GM10847 (cell line): ENCODE measurements around the gene HYCC2.

Experiments
- POLR2A ChIP-seq: IDR thresholded peaks from 2 replicates; pipeline ENCODE4 v1.6.1; 2011; ENCODE audit not compliant: insufficient read length; ENCODE audit errors: extremely low read depth

HYCC2 gene

DNA sequence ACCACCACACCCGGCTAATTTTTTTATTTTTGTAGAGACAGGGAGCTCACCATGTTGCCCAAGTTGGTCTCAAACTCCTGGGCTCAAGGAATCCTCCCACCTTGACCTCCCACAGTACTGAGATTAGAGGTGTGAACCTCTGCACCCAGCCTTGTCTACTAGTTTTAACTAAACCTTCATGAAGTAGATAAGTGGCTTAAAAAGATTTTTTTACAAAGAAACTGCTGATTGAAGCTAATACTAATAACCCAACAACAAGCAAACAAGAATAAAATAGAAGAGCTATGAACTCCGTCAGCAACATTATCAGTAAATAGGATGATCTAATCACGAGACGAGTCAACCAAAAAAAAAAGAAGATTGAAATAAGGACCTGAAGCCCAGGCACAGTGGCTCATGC lies 19.1 kb upstream of the HYCC2 start:
- no peak for TF ChIP-seq POLR2A

DNA sequence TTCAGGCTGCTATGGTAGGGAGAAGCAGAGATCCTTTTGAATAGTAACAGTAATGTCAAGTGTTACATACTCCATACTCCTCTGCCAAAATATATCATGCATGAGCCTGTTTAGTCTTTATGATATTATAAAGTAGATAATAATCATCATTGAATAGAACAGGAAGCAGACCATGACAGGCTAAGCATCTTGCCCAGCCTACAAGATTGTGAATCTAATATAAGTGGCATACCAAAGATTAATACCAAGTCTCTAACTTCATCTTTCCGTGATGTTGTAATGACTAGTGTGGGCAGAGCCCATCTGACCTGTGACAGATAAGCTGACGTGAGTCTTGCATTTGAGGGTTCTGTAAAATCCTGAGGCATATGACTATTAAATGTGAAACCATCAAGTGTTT lies 13.4 kb upstream of the HYCC2 start:
- no peak for TF ChIP-seq POLR2A

DNA sequence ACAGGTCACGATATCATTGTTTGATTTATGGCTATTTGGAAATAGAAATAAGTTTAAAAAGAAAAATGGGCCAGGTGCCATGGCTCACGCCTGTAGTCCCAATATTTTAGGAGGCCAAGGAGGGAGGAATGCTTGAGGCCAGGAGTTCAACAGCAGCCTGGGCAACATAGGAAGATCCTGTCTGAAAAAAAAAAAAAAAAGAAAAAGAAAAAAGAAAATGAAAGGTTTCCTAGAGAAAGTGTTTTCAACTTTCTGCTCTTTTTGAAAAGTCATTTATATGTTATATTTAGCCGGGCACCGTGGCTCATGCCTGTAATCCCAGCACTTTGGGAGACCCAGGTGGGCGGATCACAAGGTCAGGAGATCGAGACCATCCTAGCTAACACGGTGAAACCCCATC lies 3.5 kb upstream of the HYCC2 start:
- no peak for TF ChIP-seq POLR2A

DNA sequence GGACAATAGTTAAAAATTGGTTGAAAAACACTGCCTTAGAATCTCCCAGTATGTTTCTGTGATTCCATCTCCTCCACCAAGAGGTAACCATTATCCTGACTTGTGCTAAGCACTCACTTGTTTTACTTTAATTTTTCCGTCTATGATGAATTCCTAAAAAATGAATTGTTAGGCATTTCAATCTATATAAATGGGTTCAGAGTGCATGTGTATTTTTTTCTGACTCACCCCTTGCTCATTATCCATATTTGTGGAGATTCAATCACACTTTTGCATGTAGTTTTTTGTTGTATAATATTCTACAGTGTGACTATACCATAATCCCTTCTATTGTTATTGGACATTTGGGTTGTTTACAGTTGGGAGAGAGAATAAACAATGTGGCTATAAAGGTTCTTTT lies 1.6 kb upstream of the HYCC2 start:
- no peak for TF ChIP-seq POLR2A

DNA sequence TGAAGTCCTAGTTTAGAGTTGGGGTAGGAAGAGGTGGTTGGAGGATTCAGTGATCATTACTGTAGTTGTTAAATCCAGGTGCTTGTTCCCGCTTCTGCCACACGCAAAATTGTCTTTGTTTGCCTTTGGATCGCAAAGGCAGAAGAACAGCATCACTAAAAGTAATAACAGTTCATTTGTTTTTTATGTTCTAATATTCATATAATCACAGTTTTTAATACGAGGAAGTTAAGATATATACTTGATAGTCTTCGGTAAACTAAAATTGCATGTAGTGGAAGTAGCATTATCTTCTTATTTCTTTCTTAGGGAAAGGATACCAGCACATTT lies 695 bp upstream of the HYCC2 start:
- no peak for TF ChIP-seq POLR2A

DNA sequence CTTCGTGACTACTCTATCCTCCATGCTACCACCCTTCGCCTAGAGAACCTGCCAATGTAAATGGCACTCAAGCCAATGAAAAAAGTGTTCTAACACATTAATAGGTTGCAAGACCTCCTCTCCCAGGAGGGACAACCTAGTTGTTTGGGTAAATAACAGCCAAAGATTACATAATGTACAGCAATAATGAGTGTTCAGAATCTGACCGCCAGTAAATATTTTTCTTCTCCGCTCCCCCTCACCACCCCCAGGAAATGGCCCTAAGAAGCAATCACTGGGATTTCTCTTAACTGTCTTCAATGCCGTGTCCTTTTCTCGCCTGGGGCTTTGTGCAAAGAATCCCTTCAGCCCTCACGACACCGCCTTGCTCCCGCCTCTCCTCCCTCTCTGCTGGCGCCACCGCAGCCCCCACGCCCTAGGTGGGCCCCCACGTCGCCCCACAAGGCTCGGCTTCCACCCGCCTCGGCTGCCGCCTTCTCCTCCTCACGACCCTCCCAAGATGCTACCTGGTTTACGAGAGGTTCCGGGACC lies 458 bp downstream of the HYCC2 start:
- no peak for TF ChIP-seq POLR2A

DNA sequence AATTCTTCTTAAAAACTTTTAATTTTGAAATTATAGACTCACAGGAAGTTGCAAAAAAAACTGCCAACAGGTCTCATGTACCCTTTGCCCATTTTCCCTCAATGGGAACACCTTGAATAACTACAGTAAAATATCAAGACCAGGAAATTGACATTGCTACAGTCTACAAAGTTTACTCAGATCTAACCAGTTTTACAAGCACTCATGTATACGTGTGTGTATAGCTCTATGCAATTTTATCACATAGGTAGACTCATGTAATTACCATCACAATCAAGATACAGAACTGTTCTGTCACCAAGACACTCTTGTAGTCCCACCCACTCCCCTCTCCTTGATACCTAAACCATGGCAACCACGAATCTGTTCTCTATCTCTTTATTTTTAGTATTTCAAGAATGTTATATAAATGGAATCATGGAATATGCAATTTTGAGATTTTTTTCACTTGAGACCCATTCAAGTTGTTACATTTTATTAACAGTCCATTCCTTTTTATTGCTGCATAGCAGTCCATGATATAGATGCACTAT lies 6.6 kb downstream of the HYCC2 start:
- no peak for TF ChIP-seq POLR2A

DNA sequence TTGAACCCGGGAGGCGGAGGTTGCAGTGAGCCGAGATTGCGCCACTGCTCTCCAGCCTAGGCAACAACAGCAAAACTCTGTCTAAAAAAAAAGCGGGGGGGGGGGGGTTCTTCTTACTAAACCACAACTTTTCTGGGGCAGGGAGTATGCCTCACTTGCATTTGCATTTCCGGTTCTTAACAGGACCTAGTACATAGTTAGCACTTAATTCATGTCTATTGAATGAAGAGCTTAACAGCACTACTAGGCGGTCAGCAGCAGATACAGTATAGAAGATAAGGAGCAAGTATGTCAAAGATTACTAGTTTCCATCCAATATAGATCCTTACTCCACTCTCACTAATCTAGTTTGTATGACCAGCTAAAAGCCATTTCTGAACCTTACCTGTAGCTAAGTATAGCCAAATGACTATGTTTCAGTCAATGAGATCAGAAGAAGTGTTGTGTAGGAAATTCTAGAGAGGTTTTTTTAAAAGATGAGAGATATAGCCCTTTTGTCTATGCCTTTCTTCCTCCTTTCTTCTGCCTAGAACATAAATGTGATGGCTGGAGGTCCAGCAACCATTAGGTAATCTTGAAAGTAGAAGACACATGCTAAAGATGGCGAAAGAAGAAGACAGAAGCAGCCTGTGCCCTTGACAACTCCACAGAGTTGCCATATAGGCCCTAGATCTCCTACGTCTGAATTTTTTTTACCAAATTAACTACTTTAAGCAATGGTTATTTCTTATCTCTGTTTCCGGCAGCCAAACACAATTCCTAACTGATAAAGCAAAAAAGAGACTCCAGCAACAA lies 11.3 kb downstream of the HYCC2 start:
- no peak for TF ChIP-seq POLR2A

DNA sequence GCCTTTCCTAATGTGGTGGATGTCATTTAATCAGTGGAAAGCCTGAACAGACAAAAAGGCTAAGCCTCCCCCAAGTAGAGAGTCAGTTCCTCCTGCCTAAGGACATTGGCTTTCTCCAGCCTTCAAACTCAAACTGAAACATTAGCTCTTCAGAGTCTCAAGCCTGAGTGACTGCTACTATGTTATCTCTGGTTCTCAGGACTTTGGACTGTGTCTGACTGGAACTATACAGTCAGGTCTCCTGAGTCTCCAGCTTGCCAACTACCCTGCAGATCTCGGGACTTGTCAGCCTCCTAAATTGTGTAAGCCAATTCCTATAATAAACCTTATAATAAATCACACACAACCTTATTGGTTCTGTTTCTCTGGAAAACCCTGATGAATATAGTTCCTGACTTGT lies 12.6 kb downstream of the HYCC2 start:
- TF ChIP-seq POLR2A: no peak

DNA sequence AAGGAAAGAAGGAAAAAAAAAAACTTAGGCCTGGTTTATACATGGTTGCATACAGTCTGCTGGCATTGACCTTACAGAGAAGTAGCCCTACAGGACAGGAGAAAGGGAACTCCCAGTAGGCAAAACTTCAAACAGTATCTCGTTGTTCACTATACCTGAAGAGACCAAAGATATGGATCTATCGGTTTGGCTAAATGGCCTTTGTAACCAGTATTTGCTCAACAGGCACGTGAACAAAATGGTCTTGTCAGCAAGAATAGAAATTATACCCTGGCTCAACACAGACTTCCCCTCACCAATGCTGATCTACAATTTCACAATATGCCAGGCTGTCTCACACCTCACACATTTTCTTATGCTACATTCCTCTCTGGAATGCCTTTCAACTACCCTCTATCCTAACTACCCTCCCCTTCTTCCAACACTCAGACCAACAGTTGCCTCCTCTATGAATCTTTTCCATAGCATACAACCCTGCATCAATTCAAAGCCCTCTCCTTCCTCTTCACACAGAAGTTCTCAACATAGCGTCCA lies 13.7 kb downstream of the HYCC2 start:
- TF ChIP-seq POLR2A: no peak

DNA sequence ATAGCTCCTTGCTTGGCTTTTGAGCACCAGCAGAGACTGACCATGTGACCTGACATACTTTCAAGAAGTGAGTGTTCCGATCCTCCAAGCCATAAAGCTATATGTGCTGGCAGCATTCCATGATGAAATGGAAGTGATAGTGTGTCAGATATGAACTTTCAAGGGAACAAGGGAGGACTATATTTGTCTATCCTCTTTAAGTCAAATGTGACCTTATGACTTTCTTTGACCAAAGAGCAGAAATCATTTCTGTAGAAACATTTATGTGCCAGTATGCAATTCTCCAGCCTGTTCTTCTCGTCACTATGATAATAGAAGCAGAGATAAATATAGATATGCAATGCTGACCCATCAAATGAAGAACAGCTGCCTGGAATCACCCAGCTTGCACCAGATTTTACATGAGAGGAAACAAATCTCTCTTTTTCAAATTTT lies 14.4 kb downstream of the HYCC2 start:
- TF ChIP-seq POLR2A: no peak

DNA sequence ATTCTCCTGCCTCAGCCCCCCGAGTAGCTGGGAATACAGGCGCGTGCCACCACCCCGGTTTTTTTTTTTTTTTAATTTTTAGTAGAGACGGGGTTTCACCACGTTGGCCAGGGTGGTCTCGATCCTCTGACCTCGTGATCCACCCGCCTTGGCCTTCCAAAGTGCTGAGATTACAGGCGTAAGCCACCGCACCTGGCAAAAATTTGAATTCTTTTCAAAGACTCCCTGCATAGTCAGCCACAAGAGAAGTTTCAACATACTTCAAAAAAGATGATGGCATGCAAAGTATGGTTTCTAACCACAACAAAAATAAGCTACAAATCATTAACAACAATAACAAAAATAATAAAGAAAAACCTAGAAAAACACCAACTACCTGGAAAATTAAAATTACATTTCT lies 22.0 kb downstream of the HYCC2 start:
- no peak for TF ChIP-seq POLR2A

DNA sequence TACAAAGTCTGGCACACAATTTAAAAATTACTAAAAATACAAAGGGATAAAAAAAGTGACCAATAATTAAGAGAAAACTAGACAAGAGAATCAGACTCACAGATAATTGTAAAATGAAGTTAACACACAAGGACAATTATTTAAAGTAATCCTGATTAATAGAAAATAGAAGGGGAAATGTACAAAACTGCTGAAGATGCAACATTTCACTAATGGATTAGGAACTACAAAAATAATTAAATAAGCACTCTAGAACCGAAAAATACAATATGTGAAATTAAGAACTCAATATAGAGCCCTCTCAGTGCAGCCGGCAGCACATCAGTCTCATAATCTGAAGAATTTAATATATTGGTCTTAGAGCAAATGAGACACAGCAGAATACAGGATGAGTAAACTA lies 24.6 kb downstream of the HYCC2 start:
- TF ChIP-seq POLR2A: no peak

DNA sequence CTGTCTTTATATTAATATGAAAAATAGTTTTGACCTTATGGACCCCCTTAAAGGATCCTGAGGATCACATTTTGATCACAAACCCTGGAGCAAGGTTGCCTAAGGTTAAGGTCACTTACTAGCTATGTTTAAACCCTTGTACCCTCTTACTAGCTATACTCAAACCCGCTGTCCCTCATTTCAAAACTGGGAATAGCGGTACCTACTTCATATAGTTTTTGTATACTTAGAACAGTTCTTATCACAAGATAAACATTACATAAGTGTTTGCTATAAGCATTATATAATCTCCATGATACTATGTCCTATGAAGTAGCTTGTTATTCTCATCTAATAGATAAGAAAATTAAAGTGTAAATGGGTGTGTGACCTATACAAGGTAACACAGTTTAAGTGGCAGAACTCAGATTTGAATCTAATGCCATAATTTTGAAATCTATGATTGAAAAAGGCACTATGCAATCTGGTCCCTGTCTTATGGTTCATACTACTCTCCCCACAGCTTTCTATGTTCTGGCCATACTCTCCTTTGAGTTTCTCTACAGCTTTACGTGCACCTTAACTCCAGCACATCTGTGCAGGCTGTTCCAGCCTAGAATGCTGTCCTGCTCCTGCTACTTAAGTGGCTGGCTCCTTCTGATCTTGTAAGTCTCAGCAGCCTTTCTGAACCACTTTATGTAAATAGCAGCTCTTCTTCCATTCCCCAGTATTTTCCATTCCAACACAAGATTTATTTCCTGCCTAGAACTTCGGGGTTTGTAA lies 30.4 kb downstream of the HYCC2 start:
- TF ChIP-seq POLR2A: no peak

DNA sequence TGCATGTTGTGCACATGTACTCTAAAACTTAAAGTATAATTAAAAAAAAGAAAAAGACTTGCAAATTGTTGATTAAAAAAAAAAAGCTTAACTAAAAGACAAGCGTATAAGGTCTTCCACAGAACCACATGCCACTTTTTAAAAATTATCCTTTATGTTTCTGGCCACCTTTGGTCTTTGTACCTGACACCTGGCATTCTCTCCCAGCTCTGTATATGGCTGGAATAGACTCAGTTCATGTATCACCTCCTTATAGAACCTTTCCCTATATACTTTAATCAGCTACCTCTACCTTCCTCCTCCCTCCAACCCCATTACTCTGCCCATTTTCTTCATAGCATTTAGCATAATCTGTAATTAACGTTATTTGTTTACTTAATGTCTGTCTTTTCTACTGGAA lies 32.6 kb downstream of the HYCC2 start:
- TF ChIP-seq POLR2A: no peak

DNA sequence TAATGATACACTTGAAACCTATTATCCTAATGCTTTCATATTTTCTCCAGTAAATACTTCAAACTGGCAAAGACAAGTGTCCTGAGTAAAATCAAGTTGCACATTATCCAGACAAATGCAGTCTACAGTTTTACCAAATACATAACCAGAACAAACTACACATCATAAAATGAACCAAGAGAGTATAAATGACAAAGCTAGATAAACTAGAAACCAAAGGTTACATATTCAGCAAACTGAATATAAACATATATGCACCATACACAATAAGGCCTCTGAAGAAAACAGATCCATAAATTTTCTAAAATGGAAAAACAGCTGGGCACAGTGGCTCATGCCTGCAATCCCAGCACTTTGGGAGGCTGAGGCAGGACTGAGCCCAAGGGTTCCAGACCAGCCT lies 47.0 kb downstream of the HYCC2 start:
- no peak for TF ChIP-seq POLR2A

DNA sequence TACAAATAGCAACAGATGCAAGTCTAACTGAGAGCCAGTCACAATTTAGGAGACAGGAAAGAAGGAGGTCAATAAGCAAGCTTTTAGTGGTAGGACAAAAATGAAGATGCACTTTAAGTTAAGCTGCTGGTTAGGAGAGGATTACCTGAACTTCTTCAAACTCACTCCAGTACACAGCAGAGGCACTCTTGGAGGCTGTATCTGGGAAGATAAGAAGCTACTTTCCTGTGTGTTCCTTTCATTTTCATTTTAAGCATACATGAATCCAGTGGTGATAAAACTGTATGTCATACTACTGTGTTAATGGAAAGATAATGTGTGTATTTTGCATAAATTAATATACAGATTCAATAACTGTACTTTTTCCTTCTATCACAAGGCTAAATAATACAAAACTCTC lies 49.6 kb downstream of the HYCC2 start:
- no peak for TF ChIP-seq POLR2A
